Measurements from ENCODE around the gene ADCK2.
"Not testable (repeated sequence)": the region's sequence is repeated elsewhere in the genome, so short reads cannot be mapped to it uniquely, and the experiment has no call there.

ADCK2 gene

DNA sequence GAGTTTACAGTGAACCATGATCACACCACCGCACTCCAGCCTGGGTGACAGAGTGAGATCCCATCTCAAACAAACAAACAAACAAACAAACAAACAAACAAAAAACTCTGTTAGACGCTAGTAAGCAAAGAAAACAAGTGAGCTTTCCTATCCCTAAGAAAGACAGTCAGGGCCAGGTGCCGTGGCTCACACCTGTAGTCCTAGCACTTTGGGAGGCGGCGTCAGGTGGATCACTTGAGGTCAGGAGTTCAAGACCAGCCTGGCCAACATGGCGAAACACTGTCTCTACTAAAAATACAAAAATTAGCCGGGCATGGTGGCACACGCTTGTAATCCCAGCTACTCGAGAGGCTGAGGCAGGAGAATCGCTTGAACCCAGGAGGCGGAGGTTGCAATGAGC, 4.2 kb downstream of the ADCK2 start:
- H3K9me3 ChIP-seq (ENCODE audit: control extremely low read depth in 1 of 5, control insufficient read depth in 4 of 5, insufficient read depth in 2 of 5, low read depth in 1 of 5, low read length in 4 of 5); H3K27me3 ChIP-seq (replicated peaks in 2 of 5; ENCODE audit: control insufficient read depth in 4 of 5, insufficient read depth in 5 of 5, low read length in 4 of 5); DNase-seq; H3K27ac ChIP-seq (ENCODE audit: insufficient read depth in 1 of 2, low read depth in 1 of 2, low read length in 2 of 2, poor library complexity in 1 of 2, severe bottlenecking in 2 of 2); H3K4me3 ChIP-seq (ENCODE audit: control insufficient read depth in 1 of 7, extremely low read depth in 1 of 7, insufficient read depth in 4 of 7, low read depth in 2 of 7, low read length in 6 of 7); POLR2A ChIA-PET: not testable (repeated sequence)
- Histone ChIP-seq H3K4me1 (ENCODE audit: control extremely low read depth in 1 of 4, control insufficient read depth in 4 of 4, insufficient read depth in 4 of 4, low read length in 3 of 4) (peaks cover 0 to 37% (median 24%) of the 10 kb centered on the region in 4 experiments), H3K36me3 (ENCODE audit: control insufficient read depth in 4 of 4, insufficient read depth in 4 of 4, low read length in 3 of 4) (peaks cover 7 to 43% (median 16%) of the 10 kb centered on the region in 4 experiments)
- 91% methylated on average over 7 of the region's 11 CpGs for WGBS (ENCODE audit: insufficient coverage)
- CTCF ChIA-PET: interaction anchor here (1.2 kb wide), 1 partner anchor 19 kb away, joined by 4 read pairs; the partner anchor contains the start of gene NDUFB2

DNA sequence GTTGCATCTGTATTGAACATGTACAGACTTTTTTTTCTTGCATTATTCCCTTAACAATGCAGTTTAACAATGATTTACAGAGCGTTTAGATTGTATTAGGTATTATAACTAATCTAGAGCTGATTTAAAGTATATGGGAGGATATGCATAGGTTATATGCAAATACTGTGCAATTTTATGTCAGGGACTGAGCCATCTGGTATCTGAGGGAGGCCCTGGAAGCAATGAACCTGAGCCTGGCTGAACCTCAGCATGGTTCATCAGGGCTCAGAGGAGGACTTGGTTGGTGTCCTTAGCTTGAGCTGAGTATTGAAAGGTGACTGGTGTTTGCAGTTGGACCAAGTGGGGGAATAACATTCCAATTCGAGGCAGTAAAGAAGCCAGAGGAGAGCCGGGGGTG, 4.8 kb downstream of the ADCK2 start:
- Histone ChIP-seq H3K27me3 (replicated peaks in 2 of 5; ENCODE audit: control insufficient read depth in 4 of 5, insufficient read depth in 5 of 5, low read length in 4 of 5) (no peaks in the 10 kb centered on the region), H3K4me1 (ENCODE audit: control extremely low read depth in 1 of 4, control insufficient read depth in 4 of 4, insufficient read depth in 4 of 4, low read length in 3 of 4) (peaks cover 0 to 31% (median 24%) of the 10 kb centered on the region in 4 experiments), H3K27ac (ENCODE audit: insufficient read depth in 1 of 2, low read depth in 1 of 2, low read length in 2 of 2, poor library complexity in 1 of 2, severe bottlenecking in 2 of 2) (no peak overlapping the region), H3K9me3 (ENCODE audit: control extremely low read depth in 1 of 5, control insufficient read depth in 4 of 5, insufficient read depth in 2 of 5, low read depth in 1 of 5, low read length in 4 of 5) (no peaks in the 10 kb centered on the region), H3K4me3 (ENCODE audit: control insufficient read depth in 1 of 7, extremely low read depth in 1 of 7, insufficient read depth in 4 of 7, low read depth in 2 of 7, low read length in 6 of 7) (no peak overlapping the region), H3K36me3 (ENCODE audit: control insufficient read depth in 4 of 4, insufficient read depth in 4 of 4, low read length in 3 of 4) (peaks cover 7 to 47% (median 18%) of the 10 kb centered on the region in 4 experiments)
- ChIA-PET POLR2A (no interaction called here), CTCF (interaction anchor here (1.2 to 1.5 kb wide), 2 partner anchors 11 to 18 kb away, joined by 4 read pairs; partner anchors contain the start of gene NDUFB2)
- 100% methylated on average over 2 of the region's 3 CpGs for WGBS (ENCODE audit: insufficient coverage)
- no peak for DNase-seq

DNA sequence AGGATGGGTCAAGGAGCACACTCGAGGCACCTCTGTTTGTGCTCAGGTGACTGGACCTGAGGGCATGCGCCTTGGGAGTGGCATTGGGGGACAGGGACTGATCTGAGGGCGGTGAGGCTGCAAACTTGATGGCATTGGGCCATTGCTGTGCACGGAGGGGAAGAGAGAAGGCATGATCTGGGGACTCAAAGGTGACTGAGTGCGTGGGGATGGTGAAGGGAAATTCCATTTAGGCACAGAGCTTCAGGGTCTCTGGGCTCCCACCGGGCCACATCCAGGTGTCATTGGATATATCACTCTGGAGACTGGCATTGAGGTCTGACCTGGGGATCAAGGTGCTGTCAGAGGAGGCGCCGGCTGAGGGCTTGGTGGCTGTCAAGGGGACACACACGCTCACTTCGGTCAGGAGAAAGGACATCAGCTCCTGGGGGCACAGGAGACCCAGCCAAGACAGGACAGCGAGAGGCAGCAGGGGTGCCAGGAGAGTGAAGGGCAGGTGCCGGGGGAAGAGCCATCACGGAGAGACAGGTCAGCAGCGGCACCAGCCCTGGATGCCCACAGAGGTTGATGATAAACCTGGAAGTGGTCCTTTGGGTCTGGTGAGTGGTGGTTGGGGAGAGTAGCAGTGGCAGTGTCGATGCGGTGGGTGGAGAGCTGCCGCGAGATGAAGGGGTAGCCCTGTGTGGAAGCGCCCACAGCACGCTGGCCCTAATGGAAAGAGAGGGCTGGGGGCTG, 5.5 kb downstream of the ADCK2 start:
- peaks cover 0 to 30% (median 23%) of the 10 kb centered on the region in 4 experiments for H3K4me1 ChIP-seq (ENCODE audit: control extremely low read depth in 1 of 4, control insufficient read depth in 4 of 4, insufficient read depth in 4 of 4, low read length in 3 of 4)
- no peak overlapping the region for H3K4me3 ChIP-seq (ENCODE audit: control insufficient read depth in 1 of 7, extremely low read depth in 1 of 7, insufficient read depth in 4 of 7, low read depth in 2 of 7, low read length in 6 of 7)
- over 99% methylated on average over 20 of the region's 20 CpGs for WGBS (ENCODE audit: insufficient coverage)
- ChIA-PET POLR2A (no interaction called here), CTCF (interaction anchor here (1.5 kb wide), 1 partner anchor 10 kb away, joined by 4 read pairs; no protein-coding TSS in a partner anchor)
- peaks cover 7 to 47% (median 18%) of the 10 kb centered on the region in 4 experiments for H3K36me3 ChIP-seq (ENCODE audit: control insufficient read depth in 4 of 4, insufficient read depth in 4 of 4, low read length in 3 of 4)
- no peak for DNase-seq
- no peak overlapping the region for H3K27ac ChIP-seq (ENCODE audit: insufficient read depth in 1 of 2, low read depth in 1 of 2, low read length in 2 of 2, poor library complexity in 1 of 2, severe bottlenecking in 2 of 2)
- H3K27me3 ChIP-seq (replicated peaks in 2 of 5; ENCODE audit: control insufficient read depth in 4 of 5, insufficient read depth in 5 of 5, low read length in 4 of 5): no peaks in the 10 kb centered on the region
- H3K9me3 ChIP-seq (ENCODE audit: control extremely low read depth in 1 of 5, control insufficient read depth in 4 of 5, insufficient read depth in 2 of 5, low read depth in 1 of 5, low read length in 4 of 5): no peaks in the 10 kb centered on the region

DNA sequence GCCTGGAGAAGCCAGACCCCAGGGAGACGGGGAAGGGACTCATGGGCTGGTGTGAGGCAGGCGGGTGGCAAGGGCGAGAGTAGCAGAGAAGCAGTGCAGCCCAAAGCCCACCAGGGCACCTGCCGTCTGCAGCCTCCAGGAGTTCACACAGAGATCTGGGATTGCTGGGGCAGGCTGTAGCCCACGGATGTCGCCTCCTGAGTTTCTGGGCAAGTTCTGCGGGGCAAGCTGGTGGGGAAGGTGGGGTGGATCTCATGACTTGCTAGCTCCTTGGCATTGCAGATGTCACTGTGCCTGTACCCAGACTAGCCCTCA, 6.0 kb downstream of the ADCK2 start:
- H3K27me3 ChIP-seq (replicated peaks in 2 of 5; ENCODE audit: control insufficient read depth in 4 of 5, insufficient read depth in 5 of 5, low read length in 4 of 5): no peaks in the 10 kb centered on the region
- ChIA-PET POLR2A (interaction anchor here (0.6 kb wide), 1 partner anchor 37 kb away, joined by 3 read pairs; no protein-coding TSS in a partner anchor), CTCF (interaction anchor here (1.2 to 1.5 kb wide), 2 partner anchors 10 to 21 kb away, joined by 3 to 4 read pairs; no protein-coding TSS in a partner anchor)
- DNase-seq: no peak
- H3K36me3 ChIP-seq (ENCODE audit: control insufficient read depth in 4 of 4, insufficient read depth in 4 of 4, low read length in 3 of 4): peaks cover 7 to 52% (median 18%) of the 10 kb centered on the region in 4 experiments
- no peak overlapping the region for H3K27ac ChIP-seq (ENCODE audit: insufficient read depth in 1 of 2, low read depth in 1 of 2, low read length in 2 of 2, poor library complexity in 1 of 2, severe bottlenecking in 2 of 2)
- H3K9me3 ChIP-seq (ENCODE audit: control extremely low read depth in 1 of 5, control insufficient read depth in 4 of 5, insufficient read depth in 2 of 5, low read depth in 1 of 5, low read length in 4 of 5): no peaks in the 10 kb centered on the region
- no peak overlapping the region for H3K4me3 ChIP-seq (ENCODE audit: control insufficient read depth in 1 of 7, extremely low read depth in 1 of 7, insufficient read depth in 4 of 7, low read depth in 2 of 7, low read length in 6 of 7)
- peaks cover 0 to 24% (median 18%) of the 10 kb centered on the region in 4 experiments for H3K4me1 ChIP-seq (ENCODE audit: control extremely low read depth in 1 of 4, control insufficient read depth in 4 of 4, insufficient read depth in 4 of 4, low read length in 3 of 4)
- WGBS (ENCODE audit: insufficient coverage): 100% methylated on average over 4 of the region's 7 CpGs

DNA sequence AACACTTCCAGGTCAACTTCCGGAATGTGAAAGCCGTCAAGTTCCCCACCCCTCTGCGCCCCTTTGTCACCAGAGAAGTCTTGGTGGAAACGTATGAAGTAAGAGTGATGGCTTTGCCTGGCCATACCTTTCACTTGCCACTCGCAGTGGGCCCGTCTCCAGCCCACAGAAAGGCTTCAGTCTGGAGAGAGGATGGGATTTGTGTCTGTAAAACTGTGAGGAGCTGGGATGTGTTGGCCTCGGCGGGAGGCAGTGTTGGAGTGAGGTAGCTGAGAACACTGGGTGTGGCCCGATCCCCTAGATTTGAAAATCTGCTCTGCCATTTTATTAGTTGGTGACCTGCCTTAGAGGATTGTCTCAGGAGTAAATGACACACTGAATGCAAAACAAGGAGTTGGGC, 6.4 kb downstream of the ADCK2 start:
- H3K9me3 ChIP-seq (ENCODE audit: control extremely low read depth in 1 of 5, control insufficient read depth in 4 of 5, insufficient read depth in 2 of 5, low read depth in 1 of 5, low read length in 4 of 5): no peaks in the 10 kb centered on the region
- no peaks in the 10 kb centered on the region for H3K27me3 ChIP-seq (replicated peaks in 2 of 5; ENCODE audit: control insufficient read depth in 4 of 5, insufficient read depth in 5 of 5, low read length in 4 of 5)
- DNase-seq: no peak
- no peak overlapping the region for H3K4me3 ChIP-seq (ENCODE audit: control insufficient read depth in 1 of 7, extremely low read depth in 1 of 7, insufficient read depth in 4 of 7, low read depth in 2 of 7, low read length in 6 of 7)
- no peak overlapping the region for H3K27ac ChIP-seq (ENCODE audit: insufficient read depth in 1 of 2, low read depth in 1 of 2, low read length in 2 of 2, poor library complexity in 1 of 2, severe bottlenecking in 2 of 2)
- peaks cover 0 to 20% (median 14%) of the 10 kb centered on the region in 4 experiments for H3K4me1 ChIP-seq (ENCODE audit: control extremely low read depth in 1 of 4, control insufficient read depth in 4 of 4, insufficient read depth in 4 of 4, low read length in 3 of 4)
- POLR2A ChIA-PET: interaction anchor here (0.6 kb wide), 1 partner anchor 37 kb away, joined by 3 read pairs; no protein-coding TSS in a partner anchor
- WGBS (ENCODE audit: insufficient coverage): 96% methylated on average over 8 of the region's 9 CpGs
- H3K36me3 ChIP-seq (ENCODE audit: control insufficient read depth in 4 of 4, insufficient read depth in 4 of 4, low read length in 3 of 4): peaks cover 9 to 56% (median 20%) of the 10 kb centered on the region in 4 experiments
- CTCF ChIA-PET: interaction anchor here (1.2 to 1.5 kb wide), 2 partner anchors 9 to 21 kb away, joined by 3 to 4 read pairs; no protein-coding TSS in a partner anchor

DNA sequence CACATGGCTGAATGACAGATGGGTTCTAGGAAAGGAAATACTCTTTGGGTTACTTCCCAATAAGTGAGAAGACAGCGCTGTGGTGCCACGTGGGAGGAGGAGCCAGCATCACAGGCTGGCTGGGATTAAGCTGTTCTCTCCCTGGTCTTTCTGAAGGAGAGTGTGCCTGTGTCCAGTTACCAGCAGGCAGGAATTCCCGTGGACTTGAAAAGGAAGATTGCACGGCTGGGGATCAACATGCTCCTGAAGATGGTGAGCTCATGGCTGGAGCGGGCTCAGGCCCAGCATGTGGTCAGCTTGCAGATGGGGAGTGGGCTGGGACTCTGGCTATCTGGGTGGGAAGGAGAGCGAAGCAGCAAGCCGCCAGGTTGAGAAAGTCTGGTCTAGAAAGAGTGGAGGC, 8.1 kb downstream of the ADCK2 start:
- ChIA-PET CTCF (no interaction called here), POLR2A (no interaction called here)
- 80% methylated on average over 6 of the region's 7 CpGs for WGBS (ENCODE audit: insufficient coverage)
- H3K4me3 ChIP-seq (ENCODE audit: control insufficient read depth in 1 of 7, extremely low read depth in 1 of 7, insufficient read depth in 4 of 7, low read depth in 2 of 7, low read length in 6 of 7): no peak overlapping the region
- H3K27ac ChIP-seq (ENCODE audit: insufficient read depth in 1 of 2, low read depth in 1 of 2, low read length in 2 of 2, poor library complexity in 1 of 2, severe bottlenecking in 2 of 2): no peak overlapping the region
- no peak for DNase-seq
- no peaks in the 10 kb centered on the region for H3K9me3 ChIP-seq (ENCODE audit: control extremely low read depth in 1 of 5, control insufficient read depth in 4 of 5, insufficient read depth in 2 of 5, low read depth in 1 of 5, low read length in 4 of 5)
- peaks cover 0 to 5% (median 1%) of the 10 kb centered on the region in 4 experiments for H3K4me1 ChIP-seq (ENCODE audit: control extremely low read depth in 1 of 4, control insufficient read depth in 4 of 4, insufficient read depth in 4 of 4, low read length in 3 of 4)
- peaks cover 9 to 69% (median 25%) of the 10 kb centered on the region in 4 experiments for H3K36me3 ChIP-seq (ENCODE audit: control insufficient read depth in 4 of 4, insufficient read depth in 4 of 4, low read length in 3 of 4)
- H3K27me3 ChIP-seq (replicated peaks in 2 of 5; ENCODE audit: control insufficient read depth in 4 of 5, insufficient read depth in 5 of 5, low read length in 4 of 5): no peaks in the 10 kb centered on the region

DNA sequence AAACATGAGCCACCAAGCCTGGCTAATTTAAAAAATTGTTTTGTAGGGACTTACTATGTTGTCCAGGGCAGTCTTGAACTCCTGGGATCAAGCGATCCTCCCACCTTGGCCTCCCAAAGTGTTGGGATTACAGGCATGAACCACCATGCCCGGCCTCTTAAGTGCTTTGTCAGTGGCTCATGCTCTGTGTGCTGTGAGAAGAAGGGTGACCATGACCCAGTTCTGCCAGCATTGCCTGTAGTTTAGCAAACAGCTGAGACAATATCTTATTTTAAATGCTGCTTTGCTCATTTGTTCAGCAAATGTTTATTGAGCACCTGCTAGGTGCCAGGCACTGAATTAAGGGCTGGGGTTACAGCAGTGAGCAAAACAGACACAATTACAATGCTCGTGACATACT, 9.0 kb downstream of the ADCK2 start:
- 95% methylated on average over 3 of the region's 3 CpGs for WGBS (ENCODE audit: insufficient coverage)
- H3K36me3 ChIP-seq (ENCODE audit: control insufficient read depth in 4 of 4, insufficient read depth in 4 of 4, low read length in 3 of 4): peaks cover 13 to 66% (median 25%) of the 10 kb centered on the region in 4 experiments
- no peak overlapping the region for H3K4me3 ChIP-seq (ENCODE audit: control insufficient read depth in 1 of 7, extremely low read depth in 1 of 7, insufficient read depth in 4 of 7, low read depth in 2 of 7, low read length in 6 of 7)
- no peak overlapping the region for H3K27ac ChIP-seq (ENCODE audit: insufficient read depth in 1 of 2, low read depth in 1 of 2, low read length in 2 of 2, poor library complexity in 1 of 2, severe bottlenecking in 2 of 2)
- no peaks in the 10 kb centered on the region for H3K4me1 ChIP-seq (ENCODE audit: control extremely low read depth in 1 of 4, control insufficient read depth in 4 of 4, insufficient read depth in 4 of 4, low read length in 3 of 4)
- DNase-seq: no peak
- POLR2A ChIA-PET: interaction anchor here (0.6 kb wide), 1 partner anchor 258 kb away, joined by 3 read pairs; no protein-coding TSS in a partner anchor
- no peaks in the 10 kb centered on the region for H3K9me3 ChIP-seq (ENCODE audit: control extremely low read depth in 1 of 5, control insufficient read depth in 4 of 5, insufficient read depth in 2 of 5, low read depth in 1 of 5, low read length in 4 of 5)
- H3K27me3 ChIP-seq (replicated peaks in 2 of 5; ENCODE audit: control insufficient read depth in 4 of 5, insufficient read depth in 5 of 5, low read length in 4 of 5): no peaks in the 10 kb centered on the region
- CTCF ChIA-PET: no interaction called here

Data from common myeloid progenitor, CD34-positive (primary cell).